ENCODE data around the gene PDXP.
"Not testable (repeated sequence)": the region's sequence is repeated elsewhere in the genome, so short reads cannot be mapped to it uniquely, and the experiment has no call there.

Gene PDXP

GRCh38 chr22:37675930-37676735 lies 17.6 kb downstream of the PDXP start:
- DNase-seq, result peak; percentile 55

- DNase-seq, result peak; percentile 94
Measured at GRCh38 chr22:37676736-37677492, 18.4 kb downstream of the PDXP start.

GRCh38 chr22:37677493-37677974 lies 19.0 kb downstream of the PDXP start:
- DNase-seq, result no peak

GRCh38 chr22:37678372-37678771 lies 19.8 kb downstream of the PDXP start:
- DNase-seq, result no peak

GRCh38 chr22:37679670-37680069 lies 21.1 kb downstream of the PDXP start:
- no peak for DNase-seq

- no peak for DNase-seq
Measured at GRCh38 chr22:37680191-37680851, 21.8 kb downstream of the PDXP start.

GRCh38 chr22:37681001-37681424 lies 22.5 kb downstream of the PDXP start:
- no peak for DNase-seq

- peak; percentile 82 for DNase-seq
Measured at GRCh38 chr22:37681556-37682049, 23.1 kb downstream of the PDXP start.

GRCh38 chr22:37684803-37685615 lies 26.5 kb downstream of the PDXP start:
- DNase-seq, result no peak

- DNase-seq, result peak; percentile 86
Measured at GRCh38 chr22:37686002-37686982, 27.8 kb downstream of the PDXP start, which contains the start of gene NOL12. NOL12 (plus strand) TSS chr22:37686343; CDS start chr22:37686393, 50 bp downstream.

GRCh38 chr22:37690407-37690806 lies 31.9 kb downstream of the PDXP start:
- DNase-seq, result no peak

- no peak for DNase-seq
Measured at GRCh38 chr22:37690901-37691504, 32.5 kb downstream of the PDXP start.

GRCh38 chr22:37692627-37693285 lies 34.2 kb downstream of the PDXP start:
- DNase-seq, result no peak

GRCh38 chr22:37694131-37694530 lies 35.6 kb downstream of the PDXP start:
- not testable (repeated sequence) for DNase-seq

GRCh38 chr22:37696260-37696656 lies 37.7 kb downstream of the PDXP start:
- not testable (repeated sequence) for DNase-seq

- DNase-seq, result peak; percentile 86
Measured at GRCh38 chr22:37696657-37697537, 38.4 kb downstream of the PDXP start, which contains the start of gene TRIOBP. TRIOBP (plus strand) TSS chr22:37697048; CDS start chr22:37701366, 4,318 bp downstream.

GRCh38 chr22:37697538-37697835 lies 39.0 kb downstream of the PDXP start:
- no peak for DNase-seq

GRCh38 chr22:37701141-37701786 lies 42.7 kb downstream of the PDXP start:
- no peak for DNase-seq
